GM12801 (cell line): ENCODE measurements around the gene THTPA.

ENCODE experiments used
- TF ChIP-seq, protein P1 (sequence below): IDR thresholded peaks from one replicate; pipeline ENCODE4 v1.5.1; 2011; ENCODE audit warnings: control low read depth; ENCODE audit not compliant: insufficient read length; ENCODE audit errors: extremely low read depth

Gene THTPA

GRCh38 chr14:23536494-23536893 is 19.6 kb upstream of the THTPA start:
- TF ChIP-seq, protein P1, sequence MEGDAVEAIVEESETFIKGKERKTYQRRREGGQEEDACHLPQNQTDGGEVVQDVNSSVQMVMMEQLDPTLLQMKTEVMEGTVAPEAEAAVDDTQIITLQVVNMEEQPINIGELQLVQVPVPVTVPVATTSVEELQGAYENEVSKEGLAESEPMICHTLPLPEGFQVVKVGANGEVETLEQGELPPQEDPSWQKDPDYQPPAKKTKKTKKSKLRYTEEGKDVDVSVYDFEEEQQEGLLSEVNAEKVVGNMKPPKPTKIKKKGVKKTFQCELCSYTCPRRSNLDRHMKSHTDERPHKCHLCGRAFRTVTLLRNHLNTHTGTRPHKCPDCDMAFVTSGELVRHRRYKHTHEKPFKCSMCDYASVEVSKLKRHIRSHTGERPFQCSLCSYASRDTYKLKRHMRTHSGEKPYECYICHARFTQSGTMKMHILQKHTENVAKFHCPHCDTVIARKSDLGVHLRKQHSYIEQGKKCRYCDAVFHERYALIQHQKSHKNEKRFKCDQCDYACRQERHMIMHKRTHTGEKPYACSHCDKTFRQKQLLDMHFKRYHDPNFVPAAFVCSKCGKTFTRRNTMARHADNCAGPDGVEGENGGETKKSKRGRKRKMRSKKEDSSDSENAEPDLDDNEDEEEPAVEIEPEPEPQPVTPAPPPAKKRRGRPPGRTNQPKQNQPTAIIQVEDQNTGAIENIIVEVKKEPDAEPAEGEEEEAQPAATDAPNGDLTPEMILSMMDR = no peak

DNA sequence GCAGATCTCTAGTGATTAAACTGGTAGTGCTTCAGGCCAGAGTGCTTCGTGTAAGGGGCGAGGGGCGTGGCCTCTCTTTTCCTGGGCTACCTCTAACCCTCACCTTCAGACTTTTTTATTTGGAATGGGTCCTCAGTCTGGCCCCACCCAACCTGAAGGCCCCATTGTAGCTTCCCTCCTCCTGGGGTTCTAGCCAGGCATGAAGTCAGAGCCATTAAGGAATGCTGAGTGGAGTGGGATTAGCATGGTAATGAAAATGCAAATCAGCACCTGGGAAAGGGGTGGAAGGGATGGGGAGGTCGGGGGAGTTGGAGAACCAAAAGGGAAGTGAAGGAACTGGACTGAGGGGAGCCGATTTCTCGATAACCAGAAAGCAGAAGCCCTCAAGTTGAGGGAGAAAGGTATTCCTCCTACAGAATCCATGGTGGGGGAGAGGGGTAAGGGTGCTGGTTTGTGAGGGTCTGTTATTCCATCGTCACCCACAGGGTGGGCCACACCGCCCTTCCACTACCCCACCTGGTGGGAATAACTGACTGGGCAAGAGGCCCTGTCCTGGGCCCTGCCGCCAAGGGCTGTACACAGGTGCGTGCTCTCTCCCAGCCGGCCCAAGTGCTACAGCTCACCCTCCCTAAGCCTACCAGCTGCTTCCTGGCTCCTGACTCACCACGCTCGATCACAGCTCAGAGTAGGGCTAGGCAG is 18.6 kb upstream of the THTPA start:
- TF ChIP-seq, protein P1 = no peak

DNA sequence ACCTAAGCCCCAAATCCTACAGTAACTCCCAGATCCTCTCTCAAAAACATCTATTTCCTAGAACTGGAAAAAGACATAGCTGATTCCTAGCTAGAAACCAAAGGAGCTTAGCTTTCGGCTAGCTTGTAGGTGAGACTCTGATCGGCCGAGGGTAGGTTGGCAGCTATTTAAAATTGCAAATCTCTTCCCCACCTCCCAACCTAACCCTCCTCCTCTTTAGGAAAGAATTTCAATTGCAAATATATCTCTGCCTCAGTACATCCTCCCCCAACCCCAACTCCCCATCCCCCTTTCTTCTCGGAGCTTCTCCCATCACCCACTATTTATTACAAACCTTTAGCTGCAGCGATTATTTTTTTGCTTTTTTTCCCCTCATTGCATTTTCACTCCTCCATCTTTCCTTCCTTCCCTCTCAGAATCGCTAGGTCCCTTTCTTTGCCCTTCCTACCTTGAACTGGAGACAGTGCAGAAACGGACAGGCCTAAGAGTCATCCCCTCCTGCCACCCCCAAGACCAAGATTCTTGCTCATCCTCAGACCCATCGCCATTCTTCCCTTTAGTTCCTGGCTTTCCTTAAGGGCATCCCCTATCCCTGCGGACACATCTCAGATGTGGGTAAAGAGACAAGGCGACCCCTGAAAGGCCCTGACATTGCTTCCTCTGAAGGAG is 17.9 kb upstream of the THTPA start:
- TF ChIP-seq, protein P1 = no peak

GRCh38 chr14:23538785-23539184 is 17.3 kb upstream of the THTPA start:
- TF ChIP-seq, protein P1 = no peak

GRCh38 chr14:23539248-23540140 is 16.6 kb upstream of the THTPA start:
- TF ChIP-seq, protein P1 = no peak

DNA sequence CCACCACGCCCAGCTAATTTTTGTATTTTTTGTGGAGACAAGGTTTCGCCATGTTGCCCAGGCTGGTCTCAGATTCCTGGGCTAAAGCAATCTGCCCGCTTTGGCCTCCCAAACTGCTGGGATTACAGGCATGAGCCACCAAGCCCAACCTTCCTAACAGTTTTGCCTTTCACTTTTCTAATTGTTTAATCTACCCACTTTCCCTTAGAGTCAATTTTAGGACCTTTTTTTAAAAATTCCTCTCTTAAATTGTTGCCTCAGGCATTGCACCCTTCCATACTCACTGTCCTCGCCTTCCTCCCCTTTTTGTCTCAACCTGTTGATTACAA is 16.0 kb upstream of the THTPA start:
- TF ChIP-seq, protein P1 = no peak

DNA sequence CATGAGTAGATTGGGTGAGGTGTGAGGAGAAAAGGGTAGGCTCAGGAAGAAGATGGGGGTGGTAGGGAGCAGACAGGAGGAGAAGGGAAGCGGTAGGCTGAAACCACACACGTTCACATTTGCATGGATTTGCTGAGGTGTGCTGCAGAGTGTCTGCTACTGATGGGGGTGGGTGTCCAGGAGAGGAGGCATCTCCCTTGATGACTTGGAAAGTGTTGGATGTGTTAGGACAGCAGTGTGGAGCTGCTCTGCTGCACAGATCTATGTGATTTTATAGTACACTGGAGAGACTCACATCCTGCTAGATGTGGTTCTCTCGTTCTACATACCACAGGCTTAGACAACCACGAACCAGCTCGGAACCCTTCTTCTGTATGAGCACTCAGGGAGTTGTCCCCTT is 13.8 kb upstream of the THTPA start:
- TF ChIP-seq, protein P1 = no peak
